ENCODE results near the gene PTPRN2.
"Not testable (repeated sequence)": the region's sequence is repeated elsewhere in the genome, so short reads cannot be mapped to it uniquely, and the experiment has no call there.

Gene PTPRN2

GRCh38 chr7:157666530-157667040, 921.0 kb downstream of the PTPRN2 start:
- in situ Hi-C loops (cut with MboI; ENCODE audit: low sequenced_read_pairs, unreplicated experiment), result no loop called here
- TF ChIP-seq CTCF (IDR thresholded peaks at IDR 0.05; ENCODE audit: borderline replicate concordance, control extremely low read depth, extremely low read depth, insufficient read depth, missing control alignments), result no peak
- no peak for DNase-seq (ENCODE audit: low spot score)

- in situ Hi-C loops (cut with MboI; ENCODE audit: low sequenced_read_pairs, unreplicated experiment); DNase-seq (ENCODE audit: low spot score): not testable (repeated sequence)
Observed at GRCh38 chr7:157665634-157665988, 922.0 kb downstream of the PTPRN2 start.

- TF ChIP-seq CTCF (IDR thresholded peaks at IDR 0.05; ENCODE audit: borderline replicate concordance, control extremely low read depth, extremely low read depth, insufficient read depth, missing control alignments), result no peak
- in situ Hi-C loops (cut with MboI; ENCODE audit: low sequenced_read_pairs, unreplicated experiment), result no loop called here
- no peak for DNase-seq (ENCODE audit: low spot score)
Observed at GRCh38 chr7:157664871-157665633, 922.6 kb downstream of the PTPRN2 start.

GRCh38 chr7:157664034-157664433, 923.6 kb downstream of the PTPRN2 start:
- DNase-seq (ENCODE audit: low spot score), result no peak
- in situ Hi-C loops (cut with MboI; ENCODE audit: low sequenced_read_pairs, unreplicated experiment), result no loop called here
- no peak for TF ChIP-seq CTCF (IDR thresholded peaks at IDR 0.05; ENCODE audit: borderline replicate concordance, control extremely low read depth, extremely low read depth, insufficient read depth, missing control alignments)

GRCh38 chr7:157662981-157663716, 924.5 kb downstream of the PTPRN2 start:
- no peak for DNase-seq (ENCODE audit: low spot score)
- in situ Hi-C loops (cut with MboI; ENCODE audit: low sequenced_read_pairs, unreplicated experiment), result no loop called here
- TF ChIP-seq CTCF (IDR thresholded peaks at IDR 0.05; ENCODE audit: borderline replicate concordance, control extremely low read depth, extremely low read depth, insufficient read depth, missing control alignments), result no peak

GRCh38 chr7:157662110-157662791, 925.4 kb downstream of the PTPRN2 start:
- no peak for DNase-seq (ENCODE audit: low spot score)
- no peak for TF ChIP-seq CTCF (IDR thresholded peaks at IDR 0.05; ENCODE audit: borderline replicate concordance, control extremely low read depth, extremely low read depth, insufficient read depth, missing control alignments)
- in situ Hi-C loops (cut with MboI; ENCODE audit: low sequenced_read_pairs, unreplicated experiment), result no loop called here
